HG03432 (cell line): ENCODE data around the gene CSF1.

Experiments used
- ATAC-seq: cut with Tn5 transposase; IDR thresholded peaks from one replicate; pipeline ENCODE4 v1.9.1; 2021; ENCODE audit warnings: mild to moderate bottlenecking, moderate library complexity; ENCODE audit not compliant: unreplicated experiment

The CSF1 gene

DNA sequence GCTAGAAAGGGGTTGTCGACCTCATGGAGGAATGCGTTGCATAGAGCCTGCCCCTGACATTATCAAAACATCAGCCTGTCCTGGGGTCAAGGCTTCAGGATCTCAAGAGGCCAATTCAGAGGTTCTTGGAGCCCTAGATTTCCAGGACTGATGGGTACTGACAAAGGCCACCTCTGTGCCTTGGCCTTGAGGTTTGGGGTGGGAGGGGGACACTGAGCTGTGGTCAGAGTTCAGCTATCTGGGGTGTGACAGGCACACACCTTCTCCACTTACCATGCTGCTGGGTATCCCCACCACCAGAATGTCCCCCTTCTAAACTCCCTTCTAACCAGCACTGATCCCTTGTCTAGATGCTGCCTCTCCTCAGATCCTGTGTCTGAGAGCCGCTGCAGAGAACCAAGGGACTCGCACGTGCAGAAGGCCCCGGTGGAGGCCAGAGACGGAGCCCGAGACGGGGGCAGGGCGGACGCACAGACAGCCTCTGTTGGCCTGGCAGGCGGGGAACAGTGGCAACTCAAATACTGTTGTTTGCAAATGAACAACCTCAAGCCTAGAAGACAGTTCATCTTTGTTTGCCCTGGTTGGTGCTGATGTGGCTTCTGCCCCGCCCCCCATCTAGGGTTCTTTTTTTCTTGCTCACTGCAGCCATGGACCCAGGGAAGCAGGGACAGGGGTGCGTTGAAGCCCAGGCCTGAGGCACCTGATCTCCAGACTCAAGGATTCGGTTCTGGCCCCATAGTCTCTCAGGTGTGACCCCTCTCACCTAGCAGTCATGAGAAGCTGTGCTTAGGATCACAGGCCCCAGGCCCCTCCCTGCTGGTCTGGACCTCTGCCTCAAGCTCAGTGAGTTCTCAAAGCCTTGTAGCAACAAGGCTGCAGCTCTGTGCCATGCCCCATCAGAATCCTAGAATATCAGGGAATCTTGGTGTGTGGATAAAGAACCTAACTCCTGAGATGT, 28.1 kb upstream of the CSF1 start:
- ATAC-seq: no peak

DNA sequence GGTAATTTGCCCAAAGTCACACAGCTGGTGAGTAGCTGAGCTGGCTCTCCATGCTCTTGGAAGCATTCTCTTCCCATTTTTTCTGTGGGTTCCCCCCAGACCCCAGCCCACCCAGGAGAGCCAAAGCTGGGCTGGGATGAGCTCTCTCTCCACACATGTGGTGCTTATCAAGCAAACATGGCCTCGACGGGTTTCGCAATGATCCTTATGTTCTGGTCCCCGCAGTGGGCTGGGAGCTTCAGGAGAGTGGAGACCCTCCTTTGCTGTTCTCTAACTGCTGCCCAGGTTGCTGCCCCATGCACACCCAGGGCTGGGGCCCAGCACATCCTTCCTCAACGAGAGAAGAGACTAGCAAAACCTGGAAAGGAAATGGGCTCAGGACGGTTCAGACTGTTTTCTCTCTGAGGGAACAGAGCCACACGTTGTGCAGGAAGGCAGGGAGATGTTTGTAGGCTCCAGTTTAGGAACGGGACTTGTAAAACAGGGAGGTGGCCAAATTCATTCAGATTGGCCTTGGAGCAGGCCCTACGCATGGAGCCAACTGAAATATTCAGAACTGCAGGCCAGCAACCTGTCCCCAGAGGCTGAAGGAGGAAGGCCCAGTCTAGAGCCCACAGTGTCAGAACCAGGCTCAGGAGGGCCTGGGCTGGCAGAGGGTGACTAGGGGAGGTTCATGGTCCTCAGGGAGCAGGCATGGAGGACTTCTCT, 27.2 kb upstream of the CSF1 start:
- ATAC-seq: no peak

DNA sequence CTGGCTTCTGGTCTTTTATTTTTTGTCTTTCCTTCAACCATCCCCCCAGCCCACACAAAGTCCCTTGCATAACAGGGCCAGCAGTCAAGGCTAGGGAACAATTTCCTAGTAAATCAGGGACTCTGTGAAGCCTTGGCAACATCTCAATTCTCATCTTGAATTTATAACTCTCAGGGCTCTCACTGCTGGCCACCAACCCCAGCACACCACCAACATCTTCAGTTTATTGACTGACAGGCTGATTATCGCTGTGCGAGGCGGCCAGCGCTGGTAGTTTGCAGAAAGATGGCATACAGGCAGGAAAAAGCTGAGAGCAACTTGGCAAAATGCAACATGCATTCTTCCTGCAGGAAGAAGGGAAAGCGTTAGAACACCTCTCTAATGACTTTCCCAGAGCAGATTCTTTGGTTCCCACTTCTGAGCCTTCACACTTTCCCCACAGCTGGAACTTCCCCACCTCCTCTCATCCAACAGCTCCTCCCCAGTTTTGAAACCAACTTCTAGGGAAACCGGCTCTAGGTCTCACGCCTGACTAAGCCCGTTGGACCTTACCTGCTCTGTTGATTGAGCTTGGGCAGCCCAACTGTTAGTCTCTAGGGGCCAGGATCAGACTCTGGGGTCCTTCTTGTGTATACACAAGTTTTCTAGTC, 26.3 kb upstream of the CSF1 start:
- ATAC-seq: no peak

DNA sequence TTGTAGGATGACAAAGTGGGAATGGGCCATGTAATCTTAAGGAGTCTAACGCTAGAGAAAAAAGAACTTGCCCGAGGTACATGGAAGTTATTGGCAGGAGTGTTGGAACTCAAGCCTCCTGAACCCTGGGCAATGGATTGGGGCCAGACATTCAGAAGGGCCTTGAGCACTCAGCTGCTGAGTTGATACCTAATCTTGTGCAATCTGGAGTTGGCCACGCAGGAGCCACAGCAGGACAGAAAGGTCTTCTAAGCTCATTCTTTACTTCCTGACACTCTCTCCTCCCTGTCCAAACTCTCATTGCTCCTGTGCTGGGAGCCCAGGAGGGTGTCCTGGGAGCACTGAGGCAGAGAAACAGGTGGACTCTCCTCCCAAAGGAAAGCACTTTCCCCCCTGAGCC, 25.1 kb upstream of the CSF1 start:
- no peak for ATAC-seq

DNA sequence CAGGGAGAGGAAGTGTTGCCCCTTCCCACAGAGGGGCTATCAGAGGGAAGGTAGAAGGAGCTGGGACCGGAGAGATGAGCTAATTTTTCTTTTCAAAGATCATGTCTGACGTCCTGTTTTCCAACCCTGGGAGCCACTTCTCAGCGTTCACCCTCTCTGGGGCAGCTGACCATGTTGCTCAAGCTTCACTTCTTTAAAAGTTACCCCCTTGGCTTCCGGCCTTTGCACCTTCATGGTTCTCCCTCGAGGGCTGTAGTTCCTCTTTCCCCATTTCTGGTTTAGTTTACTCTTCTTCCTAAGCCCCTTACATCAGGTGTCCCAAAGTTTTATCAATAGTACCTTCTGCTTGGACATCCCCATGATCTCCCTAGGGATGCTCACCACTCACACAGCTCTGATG, 23.8 kb upstream of the CSF1 start:
- ATAC-seq: no peak

DNA sequence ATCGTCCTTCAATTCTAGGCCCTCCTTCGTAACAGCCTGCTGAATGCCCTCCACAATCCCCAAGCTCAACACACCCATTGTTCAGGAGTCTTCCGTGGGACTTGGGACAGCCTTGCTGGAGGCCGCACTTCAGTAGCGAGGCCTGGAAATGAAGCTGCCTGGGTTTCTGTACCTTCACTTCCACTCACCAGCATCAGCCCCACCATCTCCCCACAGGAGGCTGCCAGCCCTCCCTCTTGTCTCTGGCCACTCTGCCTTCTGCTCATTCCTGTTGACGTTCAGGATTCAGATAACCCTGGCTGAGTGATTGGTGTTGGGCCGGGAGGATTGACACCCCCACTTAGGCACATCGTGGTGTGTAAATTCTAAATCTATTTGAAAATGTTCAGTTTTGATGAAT, 23.4 kb upstream of the CSF1 start:
- no peak for ATAC-seq

DNA sequence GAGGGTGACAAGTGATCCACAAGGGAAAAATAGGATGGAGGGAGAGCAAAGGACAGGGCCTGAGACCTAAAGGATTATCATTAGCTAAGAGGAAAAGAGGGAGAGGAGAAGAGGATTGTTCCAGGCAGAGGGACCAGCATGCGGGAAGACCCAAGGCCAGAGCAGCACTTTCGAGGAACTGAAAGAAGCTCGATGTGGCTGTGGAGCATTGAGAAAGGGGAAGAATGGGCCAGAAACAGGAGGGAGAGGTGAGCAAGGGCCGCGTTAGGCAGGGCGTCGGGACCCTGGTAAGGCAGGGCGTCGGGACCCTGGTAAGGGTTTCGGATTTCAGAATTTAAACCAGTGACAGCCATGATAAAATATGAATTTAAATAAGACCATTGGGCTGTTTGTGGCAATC, 22.8 kb upstream of the CSF1 start:
- ATAC-seq: no peak

DNA sequence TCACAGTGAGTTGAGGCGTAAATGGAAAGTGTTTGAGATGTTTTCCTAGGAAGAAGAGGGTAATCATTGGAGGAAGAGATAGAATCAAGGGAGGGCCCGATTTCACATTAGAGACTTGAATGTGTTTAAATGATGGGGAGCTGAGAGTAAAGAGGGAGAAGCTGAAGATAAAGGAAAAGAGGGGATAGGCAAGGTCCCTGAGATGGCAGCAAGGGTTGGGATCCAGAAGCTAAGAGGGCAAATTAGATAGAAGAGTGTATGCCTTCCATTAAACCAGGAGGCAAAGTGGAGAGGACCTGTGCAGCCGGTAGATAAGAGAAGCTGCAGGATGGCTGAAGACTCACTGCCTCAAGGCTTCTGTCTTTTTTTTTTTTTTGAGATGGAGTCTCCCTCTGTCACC, 21.6 kb upstream of the CSF1 start:
- no peak for ATAC-seq

DNA sequence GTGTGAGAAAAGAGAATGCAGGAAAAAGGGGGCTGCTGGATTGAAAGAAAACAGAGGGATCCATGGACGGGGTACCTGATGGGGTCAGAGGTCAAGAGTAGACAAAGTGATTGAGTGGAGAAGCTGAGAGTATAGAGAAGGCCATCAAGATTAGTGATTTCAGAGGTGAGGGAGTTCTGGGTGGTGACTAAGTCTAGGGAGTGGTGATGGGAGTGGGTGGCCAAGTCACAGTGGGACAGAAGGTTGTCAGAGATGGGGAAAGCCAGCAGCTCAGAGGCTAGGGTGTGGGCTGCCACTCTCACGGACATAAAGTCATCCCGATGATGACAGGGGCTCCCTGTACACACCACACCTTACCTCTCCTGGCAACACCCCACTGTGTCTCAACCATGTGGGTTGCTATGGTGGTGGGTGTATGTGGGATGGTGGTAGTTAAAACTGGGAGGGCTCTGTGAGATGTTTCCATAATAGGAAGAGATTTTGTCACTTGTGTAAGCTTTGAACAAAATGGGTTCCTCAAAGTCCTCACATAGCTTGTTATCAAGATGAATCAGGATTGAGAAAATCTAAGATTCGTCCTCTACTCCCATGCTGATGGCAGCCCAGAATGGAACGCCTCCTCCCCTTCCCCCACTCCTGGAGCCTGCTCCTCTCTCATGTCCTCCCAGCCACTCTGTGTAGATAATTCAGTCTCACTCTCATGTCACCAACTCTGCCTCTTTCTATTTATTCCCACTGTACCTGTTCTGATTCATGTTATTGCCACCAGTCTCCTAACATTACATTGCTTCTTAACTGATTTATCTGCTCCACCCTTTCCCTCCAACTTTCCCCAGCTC, 20.3 kb upstream of the CSF1 start:
- ATAC-seq: no peak

DNA sequence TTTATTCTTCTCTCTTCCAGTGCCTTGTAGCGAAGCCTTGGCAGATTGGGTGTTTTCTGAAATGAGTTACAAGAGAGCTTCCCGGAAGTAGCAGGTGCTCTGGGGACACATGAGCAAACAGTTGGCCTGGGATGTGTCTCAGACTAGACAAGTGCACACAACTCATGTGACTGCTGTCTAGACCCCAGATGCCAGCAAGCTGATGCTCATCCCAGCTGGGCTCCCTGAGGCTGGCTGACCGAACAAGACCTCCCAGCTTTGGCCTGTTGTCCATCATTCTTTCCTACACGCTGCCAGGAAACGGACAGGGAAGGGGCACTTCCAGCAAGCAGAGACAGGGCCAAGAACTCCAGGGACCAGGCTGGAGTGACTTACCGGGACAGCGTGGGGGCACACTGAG, 18.7 kb upstream of the CSF1 start:
- ATAC-seq: no peak

DNA sequence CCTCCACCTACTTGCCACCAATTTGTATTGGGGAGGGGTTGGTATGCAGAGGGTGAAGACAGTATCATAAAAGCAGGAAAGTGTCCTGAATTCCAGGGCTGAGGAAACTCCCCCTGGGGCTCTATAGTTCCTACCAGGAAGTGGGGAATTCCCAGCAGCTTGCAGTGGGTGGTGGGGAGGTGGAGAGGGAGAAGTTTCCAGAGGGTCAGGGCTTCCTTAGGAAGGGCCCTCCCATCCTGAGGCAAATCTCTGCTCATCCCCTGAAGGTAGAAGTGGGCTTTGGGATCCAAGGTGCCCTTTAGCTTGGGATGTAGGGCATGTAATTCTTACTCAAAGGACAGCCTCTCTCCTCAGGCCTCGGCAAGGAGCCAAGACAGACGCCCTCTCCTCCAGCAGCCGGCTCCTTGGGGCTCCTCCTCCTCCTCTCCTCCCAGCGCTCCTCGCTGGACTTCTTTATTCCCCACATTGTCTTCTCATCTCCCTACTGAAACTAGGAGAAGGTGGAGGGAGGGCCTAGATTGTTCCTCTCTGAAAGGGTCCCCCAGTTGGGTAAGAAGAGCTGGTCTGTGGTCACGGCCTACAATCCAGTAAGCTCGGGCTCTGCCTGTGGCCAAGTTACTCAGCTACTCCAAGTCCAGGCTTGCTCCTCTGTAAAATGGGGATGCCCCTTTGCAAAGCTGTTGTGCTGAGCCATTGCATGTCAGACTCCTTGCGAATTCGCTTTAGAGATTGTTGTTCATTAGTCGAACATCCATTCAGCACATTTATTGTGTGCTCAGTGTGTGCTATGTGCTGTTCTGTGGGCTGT, 17.9 kb upstream of the CSF1 start:
- no peak for ATAC-seq

DNA sequence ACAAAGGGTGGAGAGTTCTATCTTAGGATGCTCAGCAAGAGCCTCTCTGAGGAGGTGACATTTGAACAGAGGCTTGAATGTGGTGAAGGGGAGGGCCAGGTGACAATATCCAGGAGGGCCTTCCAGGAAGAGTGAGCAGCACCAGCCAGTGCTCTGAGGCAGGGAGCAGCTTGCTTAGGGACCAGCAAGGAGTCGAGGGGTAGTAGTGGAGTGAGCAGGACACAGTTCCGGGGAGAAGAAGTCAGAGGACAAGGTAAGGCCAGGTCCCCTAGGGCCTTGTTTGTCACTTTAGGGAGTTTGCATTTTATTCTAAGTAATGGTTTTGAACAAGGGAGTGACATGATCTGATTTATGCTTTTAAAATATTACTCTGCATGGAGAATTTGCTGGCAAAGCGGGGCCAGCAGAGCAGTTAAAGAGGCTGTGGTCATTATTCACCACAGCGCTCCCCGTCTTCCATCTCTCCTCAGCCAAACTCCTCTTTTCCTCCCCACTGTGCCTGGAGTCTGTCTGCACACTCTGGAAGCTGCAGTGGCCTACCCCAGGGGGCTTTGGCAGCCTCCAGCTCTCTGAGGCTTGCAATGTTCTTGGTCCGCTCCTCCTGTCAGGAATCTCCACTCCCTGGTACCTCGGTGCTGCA, 17.0 kb upstream of the CSF1 start:
- ATAC-seq: no peak

DNA sequence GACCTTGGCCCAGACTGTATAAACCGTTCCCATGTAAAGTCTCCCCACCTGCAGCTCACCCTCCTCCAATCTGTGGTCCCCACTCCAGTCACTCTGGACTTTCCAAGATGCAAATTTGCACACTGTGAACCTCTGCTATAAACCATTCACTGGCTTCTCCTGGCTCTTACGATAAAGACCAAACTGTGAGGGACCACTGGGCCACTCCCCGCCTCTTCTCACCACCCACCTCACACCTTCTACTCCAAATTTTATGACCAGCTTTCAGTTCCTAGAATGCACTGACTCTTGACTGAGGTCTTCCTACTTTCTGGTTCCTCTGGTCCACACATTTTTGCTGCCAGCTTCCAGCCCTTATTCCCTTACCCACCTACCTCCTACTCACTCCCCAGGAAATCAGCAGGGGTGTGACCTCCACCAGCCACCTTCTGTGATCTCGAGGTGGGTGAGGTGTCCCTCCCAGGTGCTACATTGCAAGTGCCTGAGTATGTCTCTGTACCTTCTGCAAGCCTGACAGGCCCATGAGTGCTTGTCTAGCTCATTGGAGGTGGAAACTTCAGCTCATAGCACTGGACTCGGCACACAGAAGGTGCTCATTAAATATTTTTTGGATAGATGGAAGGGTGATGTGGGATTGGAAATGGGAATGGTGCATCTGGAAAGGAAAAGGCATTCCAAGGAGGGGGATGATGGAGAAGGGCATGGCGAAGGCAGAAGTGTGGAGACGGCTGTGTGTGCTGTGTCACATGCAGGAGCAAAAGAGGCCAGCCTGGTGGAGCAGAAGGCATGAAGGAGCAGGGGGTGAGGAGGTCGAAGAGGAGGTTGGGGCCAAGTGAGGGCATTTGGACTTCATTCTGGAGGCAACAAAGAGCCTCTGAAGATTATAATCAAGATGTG, 15.6 kb upstream of the CSF1 start:
- ATAC-seq: no peak

DNA sequence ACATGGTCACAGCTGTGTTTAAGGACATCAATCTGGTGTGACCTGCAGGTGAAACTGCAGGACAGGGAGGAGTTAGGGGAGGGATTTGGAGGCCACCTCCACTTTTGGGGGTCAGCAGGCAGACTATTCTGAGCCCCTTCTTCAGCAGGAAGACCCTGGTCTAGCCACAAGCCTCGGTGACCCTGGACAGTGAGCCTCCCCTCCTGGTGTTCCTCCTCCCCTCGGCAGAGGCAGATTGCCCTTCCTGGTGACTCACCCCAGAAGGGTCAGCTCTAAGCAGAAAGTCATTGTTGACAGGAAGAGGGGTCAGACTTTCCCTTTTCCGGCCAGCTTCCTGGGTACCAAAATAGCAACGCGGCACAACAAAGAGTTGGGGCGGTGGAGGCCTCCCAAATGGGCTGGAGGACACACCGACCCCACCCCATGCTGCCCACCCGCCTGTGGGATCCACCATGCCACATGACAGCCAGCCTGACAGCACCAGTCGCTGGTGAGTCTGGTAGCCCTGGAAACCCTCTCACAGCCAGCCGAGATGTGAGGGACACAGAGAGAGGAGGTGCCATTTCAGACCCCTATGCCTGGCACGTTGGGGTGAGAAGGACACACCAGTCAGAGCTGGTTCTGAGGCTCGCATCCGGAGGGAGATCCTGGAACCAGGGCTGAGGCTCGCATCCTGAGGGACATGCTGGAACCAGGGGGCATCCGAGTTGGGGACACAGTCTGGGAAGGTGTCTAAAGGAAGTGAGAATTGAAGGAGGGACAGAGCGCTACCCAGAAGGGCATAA, 14.7 kb upstream of the CSF1 start:
- no peak for ATAC-seq

DNA sequence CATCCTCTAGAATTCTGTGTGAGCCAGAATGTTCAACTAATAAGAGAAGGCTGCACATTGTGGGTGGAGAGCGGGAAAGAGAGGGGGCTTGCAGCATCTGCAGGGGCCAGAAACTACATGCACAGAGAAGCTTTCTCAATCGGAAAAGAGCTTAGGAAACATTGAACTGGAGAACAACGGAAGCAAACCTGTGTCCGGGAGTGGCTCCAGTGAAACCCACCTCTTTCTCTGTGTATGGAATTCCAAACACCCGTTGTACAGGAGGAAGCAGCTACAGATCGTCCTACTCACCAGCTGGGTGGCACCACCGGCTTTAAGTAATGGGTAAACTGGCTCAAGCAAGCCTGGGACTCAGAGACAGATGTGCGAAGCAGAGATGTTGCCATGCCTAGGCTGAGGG, 14.0 kb upstream of the CSF1 start:
- ATAC-seq: no peak

DNA sequence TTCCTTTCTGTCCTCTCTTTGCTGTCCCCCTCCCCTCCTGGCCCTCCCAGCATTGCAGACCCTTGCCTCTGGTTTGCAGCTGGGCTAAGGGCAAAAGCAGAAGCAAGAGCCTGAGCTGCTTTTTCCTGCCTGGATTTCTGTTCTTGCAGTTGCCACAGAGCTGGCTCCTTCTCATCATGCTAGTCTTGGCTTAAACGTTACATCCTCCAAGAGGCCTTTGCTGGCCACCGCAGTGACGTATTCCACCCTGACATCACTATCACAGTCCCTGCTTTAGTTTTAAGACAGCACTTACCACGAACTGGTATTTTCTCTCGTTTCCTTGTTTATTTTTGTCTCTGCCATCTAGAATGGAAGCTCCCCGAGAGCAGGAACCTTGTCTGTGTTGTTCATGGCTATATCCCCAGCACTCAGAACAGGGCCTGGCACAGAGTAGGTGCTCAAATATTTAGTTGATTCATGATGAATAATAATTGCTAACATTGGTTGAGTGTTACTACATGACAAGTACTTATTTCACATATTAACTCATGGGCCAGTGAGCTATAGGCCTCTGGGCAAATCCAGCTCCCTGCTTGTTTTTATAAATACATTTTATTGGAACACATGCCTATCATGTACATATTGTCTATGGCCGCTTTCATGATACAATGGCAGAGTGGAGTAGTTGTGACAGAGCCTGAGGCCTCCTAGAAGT, 13.2 kb upstream of the CSF1 start:
- no peak for ATAC-seq

DNA sequence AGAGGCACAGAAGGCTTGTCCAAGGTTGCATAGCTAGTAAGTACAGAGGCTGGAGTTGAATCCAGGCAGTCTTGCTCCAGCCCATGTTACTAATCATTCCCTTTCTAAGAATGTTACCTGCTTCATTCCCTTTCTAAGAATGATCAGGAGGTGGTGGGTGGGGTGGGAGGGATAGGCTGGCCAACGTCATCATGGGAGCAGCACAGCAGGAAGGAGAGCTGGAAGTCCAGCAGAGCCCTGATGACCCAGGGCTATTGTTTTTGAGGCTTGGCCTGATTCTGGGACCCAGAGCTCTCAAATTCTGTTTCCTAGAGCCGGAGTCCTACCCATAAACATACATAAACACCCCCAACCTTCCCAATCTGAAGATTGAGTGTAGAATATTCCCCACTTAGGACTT, 11.8 kb upstream of the CSF1 start:
- no peak for ATAC-seq
